Measurements from ENCODE around the gene DUSP3. TPM values are rescaled to one million over a fixed set of nuclear protein-coding genes. Genes with fewer than 3 reads are reported as not detected.

The DUSP3 gene
- total and polyA plus RNA-seq, 2 of the 13 experiments (the other 11 are each of a cell fraction or from before 2014, with no cell fraction given), result 60.0 to 71.5 TPM

- Histone ChIP-seq H3K36me3 (replicated peaks in 1 of 2; ENCODE audit: control insufficient read depth in 1 of 2, insufficient read depth in 2 of 2, low read length in 2 of 2) (no peaks in the 10 kb centered on the region), H3K9ac (ENCODE audit: insufficient read depth, low read depth, low read length) (no peak overlapping the region), H3K9me3 (ENCODE audit: low read length) (no peaks in the 10 kb centered on the region), H3K4me3 (replicated peaks in 1 of 3; ENCODE audit: insufficient read depth in 1 of 3, low read depth in 2 of 3, low read length in 3 of 3) (no peak overlapping the region), H3K4me2 (ENCODE audit: low read depth, low read length) (no peak overlapping the region), H3K79me2 (ENCODE audit: insufficient read depth, low read length) (no peaks in the 10 kb centered on the region), H3K27me3 (ENCODE audit: control insufficient read depth in 1 of 2, insufficient read depth in 2 of 2, low read length in 2 of 2) (peaks cover 0 to 11% of the 10 kb centered on the region in 2 experiments; a peak in 2 of 5 replicates), H3K27ac (ENCODE audit: extremely low read length, insufficient read depth, low read length) (no peak overlapping the region), H4K20me1 (ENCODE audit: insufficient read depth, low read length) (no peaks in the 10 kb centered on the region), H3K4me1 (ENCODE audit: insufficient read depth, low read length) (no peaks in the 10 kb centered on the region), H2AFZ (ENCODE audit: low read length) (no peak overlapping the region)
- in situ Hi-C loops (cut with HindIII; ENCODE audit: extremely low pct_ligation_motif_present, low pct_unique_long_range_greater_than_20kb) (no loop called here), intact Hi-C loops (cut with micrococcal nuclease; ENCODE audit: unreplicated experiment) (no loop called here)
- FAIRE-seq (no peak), ATAC-seq (no peak), DNase-seq (ENCODE audit: low spot score) (no peak)
- ChIA-PET POLR2A (no interaction called here), CTCF (ENCODE audit: low intra/inter-chr PET ratio, low total read pairs) (no interaction called here)
- BruUV-seq (replicated peaks), result no TSS peak
- TF ChIP-seq AHDC1 (CRISPR knock-in tag; IDR thresholded peaks at IDR 0.05; ENCODE audit: borderline replicate concordance) (no peak), ZNF790 (CRISPR knock-in tag; IDR thresholded peaks at IDR 0.05; ENCODE audit: borderline replicate concordance) (no peak), ZSCAN29 (CRISPR knock-in tag; conservative IDR thresholded peaks at IDR 0.05) (no peak), ZNF34 (CRISPR knock-in tag; IDR thresholded peaks at IDR 0.05; ENCODE audit: borderline replicate concordance) (no peak), BORCS8-MEF2B (CRISPR knock-in tag; IDR thresholded peaks at IDR 0.05) (no peak), TBX3 (IDR thresholded peaks at IDR 0.05; ENCODE audit: borderline replicate concordance) (no peak), ZFYVE20 (CRISPR knock-in tag; IDR thresholded peaks at IDR 0.05; ENCODE audit: borderline replicate concordance, low read depth) (no peak), ARNTL (CRISPR knock-in tag; IDR thresholded peaks at IDR 0.05) (no peak), ZNF75D (CRISPR knock-in tag; IDR thresholded peaks at IDR 0.05; ENCODE audit: borderline replicate concordance) (no peak), ZNF609 (CRISPR knock-in tag; IDR thresholded peaks at IDR 0.05; ENCODE audit: borderline replicate concordance) (no peak), ARID2 (CRISPR knock-in tag; IDR thresholded peaks at IDR 0.05; ENCODE audit: borderline replicate concordance) (no peak), PREB (CRISPR knock-in tag; IDR thresholded peaks at IDR 0.05) (no peak)
- 0% methylated on average over 1 of the region's 1 CpG for WGBS (ENCODE audit: low lambda C conversion rate)
Observed at GRCh38 chr17:43733956-43734355, 44.8 kb downstream of the DUSP3 start.
